Body of pancreas (tissue), 4 donors: Measurements from ENCODE around the gene NUDT2.

Experiments used
- CTCF ChIP-seq, 7 experiments: fragments of 450-650 bp in 4 of 7; fragments of 200-600 bp in 3 of 7; sonication (generic) in 3 of 7; IDR thresholded peaks; one replicate each; pipeline ENCODE4 v1.5.1; 2016 to 2019; ENCODE audit warnings: antibody characterized with exemption in 7 of 7
- POLR2A ChIP-seq, 3 donors: fragments of 450-650 bp; IDR thresholded peaks; one replicate each; pipeline ENCODE4 v1.6.1; 2016; ENCODE audit warnings: antibody characterized with exemption in 3 of 3, mild to moderate bottlenecking in 2 of 3

- TF ChIP-seq CTCF (IDR thresholded peaks at IDR 0.05) (no peak), POLR2A (IDR thresholded peaks at IDR 0.05) (no peak)
Observed at GRCh38 chr9:34383904-34384303, 54.5 kb downstream of the NUDT2 start.
